Left cardiac atrium (tissue), 4 donors: ENCODE results near the gene COBLL1. TPM values are rescaled to one million over a fixed set of nuclear protein-coding genes. Genes with fewer than 3 reads are reported as not detected.
"Not testable (repeated sequence)": the region's sequence is repeated elsewhere in the genome, so short reads cannot be mapped to it uniquely, and the experiment has no call there.

ENCODE experiments used
- ATAC-seq, 2 donors: fragments of 200-7000 bp; cut with Tn5 transposase; one replicate each; pipeline ENCODE4 v1.9.1; 2020; ENCODE audit warnings: mild to moderate bottlenecking in 2 of 2, moderate library complexity in 2 of 2
- DNase-seq: peaks from one replicate; pipeline ENCODE4 v3.0.0-alpha.2; 2020
- intact Hi-C, 2 donors: fragments of 100-400 bp; cut with DNase I; formaldehyde crosslinking; loops; one replicate each; pipeline versions ENCODE4 v1.14.1 to v1.15.1; 2022 to 2023
- total RNA-seq, 2 donors: library from RNA; stranded (reverse); fragmentation: NEBNext Ultra II Directional; extraction: Animal tissue kit (Norgen Biotek cat#: 25700); gene quantifications; one replicate each; pipeline ENCODE4 v1.2.1, GENCODE V29; 2021
- donor health status: DM: no; HTN: yes; CAD: no.
- donor health status: DM: no; HTN: yes; CAD: no; lungs with severe emphysema.
- donor health status: DM: yes; HTN: yes; CAD: no.
- donor health status: Dilated cardiomyopathy.

COBLL1 gene
- total RNA-seq, 2 donors from 2014 or later: 13.9 to 18.0 TPM

- intact Hi-C loops, ATAC-seq, DNase-seq: not testable (repeated sequence)
These were observed 24.8 kb upstream of the COBLL1 start for GRCh38 chr2:164866381-164866780.

GRCh38 chr2:164860694-164861042, 19.0 kb upstream of the COBLL1 start:
- no peak for ATAC-seq
- no peak for DNase-seq
- intact Hi-C loops: no loop called here

GRCh38 chr2:164859906-164860693, 18.5 kb upstream of the COBLL1 start:
- ATAC-seq, DNase-seq, intact Hi-C loops: not testable (repeated sequence)

GRCh38 chr2:164859251-164859818, 17.7 kb upstream of the COBLL1 start:
- ATAC-seq: no peak
- DNase-seq: no peak

GRCh38 chr2:164852086-164852485, 10.5 kb upstream of the COBLL1 start:
- DNase-seq (no peak), ATAC-seq (no peak)
- intact Hi-C loops: no loop called here

More at GRCh38 chr2:164859251-164859818, 17.7 kb upstream of the COBLL1 start:
- intact Hi-C loops: no loop called here

- DNase-seq: no peak
- intact Hi-C loops: no loop called here
These were observed 8.6 kb upstream of the COBLL1 start for GRCh38 chr2:164850235-164850634.

GRCh38 chr2:164849506-164849905, 7.9 kb upstream of the COBLL1 start:
- intact Hi-C loops: loop anchor here in 1 of 2 donors (10.0 kb wide), 1 partner anchor 65 kb away; no protein-coding TSS in a partner anchor
- ATAC-seq: no peak

More at GRCh38 chr2:164850235-164850634, 8.6 kb upstream of the COBLL1 start:
- no peak for ATAC-seq

GRCh38 chr2:164847981-164848741, 6.5 kb upstream of the COBLL1 start:
- no peak for ATAC-seq
- no peak for DNase-seq
- intact Hi-C loops: loop anchor here in 1 of 2 donors (10.0 kb wide), 1 partner anchor 67 kb away; no protein-coding TSS in a partner anchor

More at GRCh38 chr2:164849506-164849905, 7.9 kb upstream of the COBLL1 start:
- no peak for DNase-seq

GRCh38 chr2:164847291-164847690, 5.7 kb upstream of the COBLL1 start:
- DNase-seq (no peak), ATAC-seq (no peak)
- intact Hi-C loops: loop anchor here in 1 of 2 donors (10.0 kb wide), 1 partner anchor 68 kb away; no protein-coding TSS in a partner anchor

- intact Hi-C loops: loop anchor here in 1 of 2 donors (10.0 kb wide), 1 partner anchor 69 kb away; no protein-coding TSS in a partner anchor
- ATAC-seq: no peak
These were observed 4.7 kb upstream of the COBLL1 start for GRCh38 chr2:164846276-164846675.

GRCh38 chr2:164843346-164843911, 1.8 kb upstream of the COBLL1 start:
- ATAC-seq (no peak), DNase-seq (no peak)
- intact Hi-C loops: loop anchor here (5.0 to 10.0 kb wide), 3 partner anchors 69 to 101 kb away; no protein-coding TSS in a partner anchor

More at GRCh38 chr2:164846276-164846675, 4.7 kb upstream of the COBLL1 start:
- no peak for DNase-seq

GRCh38 chr2:164842624-164842966, 972 bp upstream of the COBLL1 start:
- ATAC-seq (no peak), DNase-seq (no peak)
- intact Hi-C loops: loop anchor here (5.0 to 10.0 kb wide), 3 partner anchors 70 to 100 kb away; no protein-coding TSS in a partner anchor

GRCh38 chr2:164840930-164841718, 499 bp downstream of the COBLL1 start:
- ATAC-seq: peak; percentile 89 to 93
- peak; percentile 79 for DNase-seq
- intact Hi-C loops: loop anchor here (5.0 to 10.0 kb wide), 3 partner anchors 71 to 99 kb away; no protein-coding TSS in a partner anchor

GRCh38 chr2:164840458-164840929, 1.1 kb downstream of the COBLL1 start:
- peak; percentile 26 to 32 for ATAC-seq
- intact Hi-C loops: loop anchor here (5.0 to 10.0 kb wide), 3 partner anchors 72 to 98 kb away; no protein-coding TSS in a partner anchor
- peak; percentile 37 for DNase-seq

GRCh38 chr2:164839914-164840457, 1.6 kb downstream of the COBLL1 start:
- ATAC-seq (no peak), DNase-seq (no peak)
- intact Hi-C loops: loop anchor here (5.0 to 10.0 kb wide), 4 partner anchors 65 to 98 kb away; no protein-coding TSS in a partner anchor

GRCh38 chr2:164837807-164838206, 3.8 kb downstream of the COBLL1 start:
- DNase-seq: no peak
- intact Hi-C loops: loop anchor here in 1 of 2 donors (10.0 kb wide), 1 partner anchor 63 kb away; no protein-coding TSS in a partner anchor
- ATAC-seq: no peak

- ATAC-seq (no peak), DNase-seq (no peak)
- intact Hi-C loops: loop anchor here in 1 of 2 donors (10.0 kb wide), 1 partner anchor 62 kb away; no protein-coding TSS in a partner anchor
These were observed 4.7 kb downstream of the COBLL1 start for GRCh38 chr2:164836907-164837306.
